Esophagus squamous epithelium (tissue), 4 donors: Measurements from ENCODE around the gene SARS2.

Experiments
- CTCF ChIP-seq, 6 experiments: fragments of 450-650 bp in 4 of 6; fragments of 200-600 bp in 2 of 6; sonication (generic) in 2 of 6; IDR thresholded peaks; one replicate each; pipeline ENCODE4 v1.5.1; 2016 to 2019; ENCODE audit warnings: antibody characterized with exemption in 6 of 6, mild to moderate bottlenecking in 4 of 6, moderate library complexity in 4 of 6
- POLR2A ChIP-seq, 4 donors: fragments of 450-650 bp; IDR thresholded peaks; one replicate each; pipeline ENCODE4 v1.6.1; 2017; ENCODE audit warnings: antibody characterized with exemption in 4 of 4, mild to moderate bottlenecking in 4 of 4, moderate library complexity in 3 of 4

- peak in 1 of 6 experiments; percentile 5 for TF ChIP-seq CTCF (IDR thresholded peaks at IDR 0.05)
- TF ChIP-seq POLR2A (IDR thresholded peaks at IDR 0.05): no peak
These were observed 44.8 kb upstream of the SARS2 start, which contains the start of gene FBXO17 for GRCh38 chr19:38975214-38975860.
